Neural progenitor cell (in vitro differentiated cells): ENCODE data around the gene SWT1. TPM values are rescaled to one million over a fixed set of nuclear protein-coding genes. Genes with fewer than 3 reads are reported as not detected.
"Not testable (repeated sequence)": the region's sequence is repeated elsewhere in the genome, so short reads cannot be mapped to it uniquely, and the experiment has no call there.

ENCODE experiments used
- DNase-seq: peaks from one replicate; pipeline ENCODE4 v3.0.0-alpha.2; 2016; ENCODE audit warnings: low spot score
- H2AFZ ChIP-seq: fragments of 200-600 bp; sonication (generic); replicated peaks from 2 replicates; pipeline ENCODE4 v1.6.1; 2016; ENCODE audit warnings: antibody characterized with exemption
- H3F3A ChIP-seq: fragments of 200-600 bp; sonication (generic); 2 replicates; pipeline ENCODE4 v1.6.1; 2016; ENCODE audit warnings: antibody characterized with exemption, low read depth
- H3K27ac ChIP-seq: fragments of 200-600 bp; sonication (generic); 2 replicates; pipeline ENCODE4 v1.5.1; 2016; ENCODE audit warnings: mild to moderate bottlenecking
- H3K27me3 ChIP-seq: fragments of 200-600 bp; sonication (generic); 2 replicates; pipeline ENCODE4 v1.6.1; 2016; ENCODE audit warnings: mild to moderate bottlenecking, moderate library complexity
- H3K36me3 ChIP-seq: fragments of 200-600 bp; sonication (generic); 2 replicates; pipeline ENCODE4 v1.5.1; 2016
- H3K4me1 ChIP-seq: fragments of 200-600 bp; sonication (generic); 2 replicates; pipeline ENCODE4 v1.6.1; 2016; ENCODE audit warnings: mixed run types
- H3K4me2 ChIP-seq: fragments of 200-600 bp; sonication (generic); 2 replicates; pipeline ENCODE4 v1.6.1; 2016
- H3K4me3 ChIP-seq: fragments of 200-600 bp; sonication (generic); 2 replicates; pipeline ENCODE4 v1.5.1; 2016
- H3K79me2 ChIP-seq: fragments of 200-600 bp; sonication (generic); 2 replicates; pipeline ENCODE4 v1.6.1; 2016; ENCODE audit warnings: low read depth
- H3K9ac ChIP-seq: fragments of 200-600 bp; sonication (generic); 2 replicates; pipeline ENCODE4 v1.6.1; 2016
- H3K9me3 ChIP-seq: fragments of 200-600 bp; sonication (generic); 2 replicates; pipeline ENCODE4 v1.5.1; 2016; ENCODE audit warnings: low read depth
- H4K20me1 ChIP-seq: fragments of 200-600 bp; sonication (generic); 2 replicates; pipeline ENCODE4 v1.6.1; 2016; ENCODE audit warnings: low read depth
- H3K27ac Mint-ChIP-seq: 3 replicates; pipeline ENCODE4 v1.8.0; 2021; ENCODE audit warnings: mixed read lengths
- H3K27me3 Mint-ChIP-seq: 2 replicates; pipeline ENCODE4 v1.8.0; 2022; ENCODE audit warnings: low read depth, mild to moderate bottlenecking, inconsistent platforms, moderate library complexity, mixed read lengths; ENCODE audit not compliant: insufficient read depth
- H3K36me3 Mint-ChIP-seq: 3 replicates; pipeline ENCODE4 v1.8.0; 2021; ENCODE audit warnings: mixed read lengths
- H3K4me1 Mint-ChIP-seq: 3 replicates; pipeline ENCODE4 v1.8.0; 2021; ENCODE audit warnings: mixed read lengths
- H3K4me3 Mint-ChIP-seq: 3 replicates; pipeline ENCODE4 v1.8.0; 2021; ENCODE audit warnings: mild to moderate bottlenecking, moderate library complexity, mixed read lengths
- H3K9me3 Mint-ChIP-seq: 3 replicates; pipeline ENCODE4 v1.8.0; 2020; ENCODE audit warnings: mixed read lengths
- CTCF ChIP-seq: fragments of 200-600 bp; sonication (generic); IDR thresholded peaks from 2 replicates; pipeline ENCODE4 v1.5.1; 2017; ENCODE audit warnings: antibody characterized with exemption, mild to moderate bottlenecking
- EZH2 ChIP-seq: fragments of 200-600 bp; sonication (generic); IDR thresholded peaks from 2 replicates; pipeline ENCODE4 v1.6.1; 2017; ENCODE audit warnings: antibody characterized with exemption, mild to moderate bottlenecking, moderate library complexity
- EZH2phosphoT487 ChIP-seq: fragments of 200-600 bp; sonication (generic); IDR thresholded peaks from 2 replicates; pipeline ENCODE4 v1.6.1; 2017; ENCODE audit warnings: antibody characterized with exemption
- total RNA-seq: library from RNA; depleted of rRNA; stranded (reverse); fragments of >200 nt; gene quantifications from 2 replicates; pipeline ENCODE4 v1.2.3, GENCODE V29; 2015; ENCODE audit warnings: low replicate concordance

The SWT1 gene
- total RNA-seq, 1 donor from 2014 or later: 12.4 TPM

DNA sequence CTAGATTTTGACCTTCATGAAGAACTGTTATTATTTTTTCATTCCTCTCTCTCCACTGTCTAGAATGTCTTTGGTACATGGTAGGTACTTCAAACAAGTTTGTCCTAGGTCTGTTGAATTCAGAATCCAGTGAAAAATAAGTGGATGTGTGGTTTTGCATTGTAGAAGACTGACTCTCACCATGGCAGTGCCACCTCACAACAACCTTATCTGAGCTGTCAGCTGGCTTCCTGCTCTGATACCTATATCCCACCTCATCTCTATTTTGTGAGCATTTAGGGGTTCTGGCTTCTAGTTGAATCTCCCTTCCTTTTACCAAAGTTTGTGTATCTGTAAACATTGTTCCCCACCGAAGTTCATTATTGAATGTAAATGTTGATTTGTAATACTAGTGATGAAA, 9.1 kb downstream of the SWT1 start:
- no peak overlapping the region for H3K4me2 ChIP-seq
- Mint-ChIP-seq H3K27ac (no peak overlapping the region), H3K4me1 (peaks cover 3% of the 10 kb centered on the region), H3K27me3 (no peaks in the 10 kb centered on the region), H3K36me3 (no peaks in the 10 kb centered on the region), H3K4me3 (no peak overlapping the region), H3K9me3 (no peaks in the 10 kb centered on the region)
- H3K9ac ChIP-seq: no peak overlapping the region
- no peaks in the 10 kb centered on the region for H3K27me3 ChIP-seq
- no peaks in the 10 kb centered on the region for H3F3A ChIP-seq
- no peaks in the 10 kb centered on the region for H3K36me3 ChIP-seq
- no peak for DNase-seq
- no peaks in the 10 kb centered on the region for H4K20me1 ChIP-seq
- H2AFZ ChIP-seq: no peak overlapping the region
- H3K9me3 ChIP-seq: no peaks in the 10 kb centered on the region
- H3K27ac ChIP-seq: no peak overlapping the region
- H3K4me1 ChIP-seq: no peaks in the 10 kb centered on the region
- H3K4me3 ChIP-seq: no peak overlapping the region
- H3K79me2 ChIP-seq: no peaks in the 10 kb centered on the region
- no peak for TF ChIP-seq EZH2phosphoT487
- TF ChIP-seq EZH2: no peak
- TF ChIP-seq CTCF: no peak

DNA sequence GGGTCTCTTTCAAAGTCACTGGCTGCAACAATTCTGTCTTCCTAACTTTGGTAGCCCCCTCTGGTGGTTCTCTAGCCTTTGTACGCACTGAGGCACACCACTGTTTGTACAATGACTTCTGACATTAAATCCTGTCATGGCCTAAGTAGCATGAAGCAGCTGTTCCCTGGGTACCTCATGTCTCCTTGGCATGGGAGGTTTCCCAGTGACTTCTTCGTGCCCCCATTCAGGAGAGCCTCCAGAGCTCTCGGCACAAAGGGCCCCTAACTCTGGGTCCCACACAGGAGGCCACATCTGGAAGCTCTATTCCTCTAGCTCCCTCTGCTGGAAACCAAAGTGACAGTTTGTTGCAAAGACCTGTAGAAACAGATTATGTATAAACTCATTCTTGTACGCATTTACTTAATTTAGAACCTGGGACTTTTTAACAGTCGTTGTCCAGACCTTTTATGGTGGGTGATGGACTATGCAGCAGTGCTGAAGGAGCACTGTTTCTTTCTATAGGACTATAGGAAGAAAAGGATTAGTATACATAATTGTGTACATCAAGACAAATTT, 13.4 kb downstream of the SWT1 start:
- Histone ChIP-seq H3K4me3 (no peak overlapping the region), H3K27me3 (no peaks in the 10 kb centered on the region), H3K79me2 (no peaks in the 10 kb centered on the region), H3K27ac (no peak overlapping the region), H3K4me2 (peak overlapping the region; percentile 39), H2AFZ (no peak overlapping the region), H3F3A (no peaks in the 10 kb centered on the region), H3K4me1 (no peaks in the 10 kb centered on the region), H3K9me3 (no peaks in the 10 kb centered on the region), H3K9ac (no peak overlapping the region), H3K36me3 (no peaks in the 10 kb centered on the region), H4K20me1 (no peaks in the 10 kb centered on the region)
- Mint-ChIP-seq H3K4me3 (peak overlapping the region; percentile 20), H3K27me3 (no peaks in the 10 kb centered on the region), H3K9me3 (no peaks in the 10 kb centered on the region), H3K36me3 (peaks cover 4% of the 10 kb centered on the region), H3K4me1 (peaks cover 3% of the 10 kb centered on the region), H3K27ac (no peak overlapping the region)
- TF ChIP-seq CTCF (peak; percentile 80), EZH2phosphoT487 (no peak)
- DNase-seq: peak; percentile 82

DNA sequence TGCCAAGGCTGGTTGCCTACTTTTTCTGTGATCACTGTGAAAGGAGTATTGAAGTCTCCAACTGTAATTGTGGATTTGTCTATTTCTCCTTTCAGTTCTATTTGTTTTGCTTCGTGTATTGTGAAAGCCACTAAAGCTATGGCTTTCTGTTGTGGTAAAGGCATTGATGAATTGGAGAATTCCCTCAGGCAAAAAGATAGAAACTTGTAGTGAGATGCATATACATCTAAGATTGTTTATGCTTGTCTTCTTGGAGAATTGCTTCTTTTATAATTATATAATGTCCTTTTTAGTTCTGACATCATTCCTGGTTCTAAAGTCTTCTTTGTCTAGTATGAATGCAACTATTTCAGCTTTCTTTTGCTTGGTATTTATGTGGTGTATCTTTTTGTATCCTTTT, 36.8 kb downstream of the SWT1 start:
- Histone ChIP-seq H3F3A (no peaks in the 10 kb centered on the region), H4K20me1 (no peaks in the 10 kb centered on the region), H3K27me3 (no peaks in the 10 kb centered on the region), H3K4me3 (no peak overlapping the region), H3K4me2 (no peak overlapping the region), H3K4me1 (no peaks in the 10 kb centered on the region), H3K9ac (no peak overlapping the region), H3K9me3 (no peaks in the 10 kb centered on the region), H3K36me3 (no peaks in the 10 kb centered on the region), H3K27ac (no peak overlapping the region), H2AFZ (no peak overlapping the region), H3K79me2 (no peaks in the 10 kb centered on the region)
- TF ChIP-seq CTCF (no peak), EZH2 (no peak)
- no peak overlapping the region for H3K4me3 Mint-ChIP-seq
- no peak overlapping the region for H3K27ac Mint-ChIP-seq
- peaks cover 15% of the 10 kb centered on the region for H3K9me3 Mint-ChIP-seq
- H3K36me3 Mint-ChIP-seq: peaks cover 6% of the 10 kb centered on the region
- H3K27me3 Mint-ChIP-seq: no peaks in the 10 kb centered on the region
- DNase-seq: no peak
- no peaks in the 10 kb centered on the region for H3K4me1 Mint-ChIP-seq

DNA sequence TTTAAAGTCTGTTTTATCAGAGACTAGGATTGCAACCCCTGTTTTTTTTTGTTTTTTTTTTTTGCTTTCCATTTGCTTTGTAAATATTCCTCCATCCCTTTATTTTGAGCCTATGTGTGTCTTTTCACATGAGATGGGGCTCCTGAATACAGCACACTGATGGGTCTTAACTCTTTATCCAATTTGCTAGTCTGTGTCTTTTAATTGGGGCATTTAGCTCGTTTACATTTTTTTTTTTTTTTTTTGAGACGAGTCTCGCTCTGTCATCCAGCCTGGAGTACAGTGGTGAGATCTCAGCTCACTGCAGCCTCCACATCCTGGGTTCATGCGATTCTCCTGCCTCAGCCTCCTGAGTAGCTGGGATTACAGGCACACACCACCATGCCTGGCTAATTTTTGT, 41.7 kb downstream of the SWT1 start:
- peaks cover 19% of the 10 kb centered on the region for H3K36me3 Mint-ChIP-seq

More for the DNA sequence above, 41.7 kb downstream of the SWT1 start:
- not testable (repeated sequence) for H3K27me3 ChIP-seq, H3K9ac ChIP-seq, H3K4me1 ChIP-seq, H3K27ac ChIP-seq, H3K9me3 ChIP-seq, H4K20me1 ChIP-seq, H3K79me2 ChIP-seq, H2AFZ ChIP-seq, H3K27me3 Mint-ChIP-seq, H3F3A ChIP-seq, DNase-seq, H3K4me1 Mint-ChIP-seq, H3K4me2 ChIP-seq, H3K27ac Mint-ChIP-seq, H3K4me3 ChIP-seq, H3K4me3 Mint-ChIP-seq, H3K36me3 ChIP-seq
- peaks cover 29% of the 10 kb centered on the region for H3K9me3 Mint-ChIP-seq
